C4-2B (cell line): ENCODE measurements around the gene SLC17A4.

ENCODE experiments used
- H3K27ac ChIP-seq: fragments of 450-650 bp; 2 replicates; pipeline ENCODE4 v1.5.1; 2017
- ZFX ChIP-seq: fragments of 450-650 bp; IDR thresholded peaks from 2 replicates; pipeline ENCODE4 v1.6.1; 2017
- TF ChIP-seq, protein P1 (sequence below): fragments of 450-650 bp; conservative IDR thresholded peaks from 2 replicates; pipeline ENCODE4 v1.5.1; 2017; ENCODE audit warnings: mild to moderate bottlenecking

Gene SLC17A4

DNA sequence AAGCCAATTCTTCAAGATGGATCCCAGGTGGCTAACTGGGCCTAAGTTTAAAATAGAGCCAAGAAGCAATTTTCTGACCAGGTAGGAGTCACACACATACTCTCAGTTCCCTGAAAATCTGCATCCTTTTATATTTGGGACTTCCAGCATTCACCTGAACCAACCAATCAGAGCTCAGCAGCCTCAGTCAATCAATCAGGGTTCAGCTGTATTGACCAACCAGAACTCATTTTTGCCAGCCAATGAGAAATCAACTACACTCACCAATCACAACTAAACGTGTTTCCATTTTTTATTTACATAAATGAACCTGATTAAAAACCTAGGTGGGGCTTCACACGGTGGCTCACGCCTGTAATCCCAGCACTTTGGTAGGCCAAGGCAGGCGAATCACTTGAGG lies 37.5 kb downstream of the SLC17A4 start:
- no peak overlapping the region for H3K27ac ChIP-seq
- TF ChIP-seq, protein P1, sequence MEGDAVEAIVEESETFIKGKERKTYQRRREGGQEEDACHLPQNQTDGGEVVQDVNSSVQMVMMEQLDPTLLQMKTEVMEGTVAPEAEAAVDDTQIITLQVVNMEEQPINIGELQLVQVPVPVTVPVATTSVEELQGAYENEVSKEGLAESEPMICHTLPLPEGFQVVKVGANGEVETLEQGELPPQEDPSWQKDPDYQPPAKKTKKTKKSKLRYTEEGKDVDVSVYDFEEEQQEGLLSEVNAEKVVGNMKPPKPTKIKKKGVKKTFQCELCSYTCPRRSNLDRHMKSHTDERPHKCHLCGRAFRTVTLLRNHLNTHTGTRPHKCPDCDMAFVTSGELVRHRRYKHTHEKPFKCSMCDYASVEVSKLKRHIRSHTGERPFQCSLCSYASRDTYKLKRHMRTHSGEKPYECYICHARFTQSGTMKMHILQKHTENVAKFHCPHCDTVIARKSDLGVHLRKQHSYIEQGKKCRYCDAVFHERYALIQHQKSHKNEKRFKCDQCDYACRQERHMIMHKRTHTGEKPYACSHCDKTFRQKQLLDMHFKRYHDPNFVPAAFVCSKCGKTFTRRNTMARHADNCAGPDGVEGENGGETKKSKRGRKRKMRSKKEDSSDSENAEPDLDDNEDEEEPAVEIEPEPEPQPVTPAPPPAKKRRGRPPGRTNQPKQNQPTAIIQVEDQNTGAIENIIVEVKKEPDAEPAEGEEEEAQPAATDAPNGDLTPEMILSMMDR = no peak
- TF ChIP-seq ZFX = no peak

DNA sequence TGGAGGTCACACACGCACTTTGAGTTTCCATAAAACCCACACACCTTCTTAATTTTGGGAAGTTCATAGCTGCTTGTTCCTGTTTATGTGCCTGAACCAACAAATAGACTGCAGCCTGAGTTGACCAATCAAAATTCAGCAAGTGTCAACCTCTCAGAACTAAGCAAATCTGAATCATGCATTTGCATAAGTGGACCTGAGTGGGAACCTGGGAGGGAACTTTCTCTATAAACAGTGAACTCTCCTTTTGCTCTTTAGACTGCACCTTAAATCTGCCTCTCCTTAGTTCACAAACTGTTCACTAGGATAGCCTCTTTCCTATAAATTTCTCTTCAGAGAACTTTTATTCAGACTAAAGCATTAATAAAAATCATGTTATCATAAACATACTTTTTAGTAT lies 39.4 kb downstream of the SLC17A4 start:
- H3K27ac ChIP-seq = no peak overlapping the region
- no peak for TF ChIP-seq ZFX
- TF ChIP-seq, protein P1 = no peak

DNA sequence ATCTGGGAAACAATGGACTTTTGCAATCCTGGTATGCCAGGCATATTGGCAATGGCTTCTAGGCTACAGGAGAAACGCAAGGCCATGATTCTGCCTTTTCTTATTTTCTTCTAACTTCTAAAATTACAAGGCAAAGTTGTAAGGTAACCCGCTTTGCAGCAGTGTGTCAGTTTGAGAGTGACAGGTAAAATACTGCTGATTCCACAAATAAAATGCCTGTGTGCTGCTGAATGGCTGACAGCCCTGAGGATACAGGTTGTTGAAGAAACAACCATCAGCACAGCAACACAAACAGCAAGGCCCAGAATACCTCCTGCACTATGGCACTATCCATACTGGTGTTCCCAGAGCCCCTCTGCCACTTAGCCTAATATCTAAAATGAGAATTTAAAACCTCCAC lies 40.2 kb downstream of the SLC17A4 start:
- H3K27ac ChIP-seq = no peak overlapping the region
- TF ChIP-seq ZFX = no peak
- TF ChIP-seq, protein P1 = no peak

DNA sequence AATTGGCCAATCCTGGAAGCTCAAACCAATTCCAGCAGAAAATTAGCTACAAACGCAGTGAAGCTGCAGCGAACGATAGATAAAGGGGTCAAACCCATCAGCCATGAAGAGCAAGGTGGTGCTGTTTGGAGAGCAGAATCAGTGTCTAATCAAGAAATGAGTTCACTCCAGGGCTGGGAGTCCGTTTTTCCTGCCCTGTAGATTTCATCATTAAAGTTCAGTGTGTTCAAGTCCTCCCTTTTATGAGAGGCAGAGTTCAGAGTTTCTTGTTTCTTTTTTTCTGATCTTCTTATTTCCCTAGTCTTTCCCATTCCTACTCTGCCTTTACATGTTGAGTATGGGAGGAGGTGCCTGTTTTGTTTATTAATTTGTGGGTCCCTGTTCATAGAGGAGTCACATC lies 46.9 kb downstream of the SLC17A4 start:
- TF ChIP-seq, protein P1 = no peak
- TF ChIP-seq ZFX = no peak
- no peak overlapping the region for H3K27ac ChIP-seq

DNA sequence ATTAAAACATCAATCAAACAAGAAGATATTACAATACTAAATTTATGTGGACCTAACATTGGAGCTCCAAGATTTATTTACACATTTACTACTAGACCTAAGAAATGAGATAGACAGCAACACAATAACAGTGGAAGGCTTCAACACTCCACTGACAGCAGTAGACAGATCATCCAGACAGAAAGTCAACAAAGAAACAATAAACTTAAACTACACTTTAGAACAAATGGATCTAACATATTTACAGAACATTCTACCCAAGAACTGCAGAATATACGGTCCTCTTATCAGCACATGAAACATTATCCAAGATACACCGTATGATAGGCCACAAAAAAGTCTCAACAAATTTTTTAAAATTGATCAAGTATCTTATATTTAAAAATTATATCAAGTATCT lies 50.3 kb downstream of the SLC17A4 start:
- TF ChIP-seq ZFX = no peak
- TF ChIP-seq, protein P1 = no peak
- H3K27ac ChIP-seq = no peak overlapping the region

DNA sequence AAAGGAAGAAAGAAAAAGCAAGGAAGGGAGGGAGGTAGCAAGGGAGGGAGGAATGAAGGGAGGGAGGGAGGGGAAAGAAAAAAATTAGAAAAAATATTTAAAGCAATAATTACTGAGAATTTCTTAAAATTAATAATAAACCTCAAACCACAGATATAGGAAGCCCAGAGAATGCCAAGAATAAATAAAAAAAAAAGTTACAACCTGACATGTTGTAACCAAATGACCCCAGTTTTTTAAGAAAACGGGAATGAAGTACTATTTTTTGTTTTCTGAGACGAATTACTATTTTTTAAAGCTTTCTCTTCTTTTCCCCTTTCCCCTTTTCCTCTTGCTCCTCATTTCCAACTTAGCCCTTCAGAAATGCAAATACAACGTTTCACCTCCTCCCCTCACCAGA lies 60.7 kb downstream of the SLC17A4 start:
- no peak overlapping the region for H3K27ac ChIP-seq
- TF ChIP-seq ZFX = no peak
- TF ChIP-seq, protein P1 = no peak

DNA sequence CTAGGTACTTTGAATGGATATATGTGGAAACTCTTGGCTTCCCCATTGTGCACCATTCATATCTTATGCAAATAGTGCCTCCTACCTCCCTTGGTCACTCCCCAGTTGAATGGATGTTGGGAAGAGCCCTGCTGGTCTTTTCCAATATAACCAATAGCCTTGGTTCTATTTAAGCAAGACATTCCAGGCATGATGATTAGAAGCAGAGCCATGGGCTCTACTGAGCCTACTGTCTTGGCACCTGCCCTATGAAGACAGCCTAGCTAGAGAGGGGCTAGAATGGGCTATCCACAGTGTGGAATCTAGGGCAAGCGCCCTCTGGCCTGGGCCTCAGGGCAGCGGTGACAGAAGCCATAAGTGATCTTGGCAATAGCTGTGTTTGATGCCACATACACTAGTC lies 61.7 kb downstream of the SLC17A4 start:
- no peak overlapping the region for H3K27ac ChIP-seq
- TF ChIP-seq ZFX = no peak
- TF ChIP-seq, protein P1 = no peak
